SIG-M5 treated with dmso at 0.1 percent for 504 hours (cell line): ENCODE measurements around the gene ZNF319.

ENCODE experiments used
- DNase-seq: peaks from one replicate; lab custom pipeline; 2025; ENCODE audit not compliant: unreplicated experiment; lab: John Stamatoyannopoulos, UW

The ZNF319 gene

GRCh38 chr16:57999971-58000705, at the start of gene ZNF319:
TSS of gene ZNF319 (minus strand) at chr16:58000672. CDS start at chr16:57998265, 2,407 bp downstream.
- DNase-seq = no peak

- no peak for DNase-seq
These were observed 49.0 kb upstream of the ZNF319 start for GRCh38 chr16:58049232-58050185.

GRCh38 chr16:58048494-58049231, 48.2 kb upstream of the ZNF319 start:
- no peak for DNase-seq

GRCh38 chr16:58047557-58048348, 47.3 kb upstream of the ZNF319 start:
- DNase-seq = no peak

GRCh38 chr16:58046936-58047335, 46.5 kb upstream of the ZNF319 start:
- no peak for DNase-seq

- peak; percentile 50 for DNase-seq
These were observed 45.8 kb upstream of the ZNF319 start for GRCh38 chr16:58046054-58046881.

- DNase-seq = no peak
These were observed 44.6 kb upstream of the ZNF319 start for GRCh38 chr16:58045096-58045495.

GRCh38 chr16:58044266-58045019, 44.0 kb upstream of the ZNF319 start:
- no peak for DNase-seq

GRCh38 chr16:58043571-58044155, 43.2 kb upstream of the ZNF319 start:
- DNase-seq = no peak

- no peak for DNase-seq
These were observed 42.5 kb upstream of the ZNF319 start for GRCh38 chr16:58042886-58043515.

GRCh38 chr16:58042001-58042885, 41.8 kb upstream of the ZNF319 start:
- no peak for DNase-seq

- DNase-seq = no peak
These were observed 41.1 kb upstream of the ZNF319 start for GRCh38 chr16:58041628-58041955.

- DNase-seq = no peak
These were observed 40.6 kb upstream of the ZNF319 start for GRCh38 chr16:58040945-58041627.

GRCh38 chr16:58040496-58040846, 40.0 kb upstream of the ZNF319 start:
- no peak for DNase-seq

- no peak for DNase-seq
These were observed 39.5 kb upstream of the ZNF319 start for GRCh38 chr16:58039829-58040495.

GRCh38 chr16:58038219-58038641, 37.8 kb upstream of the ZNF319 start:
- no peak for DNase-seq
